Heart left ventricle (tissue), 16 donors: ENCODE measurements around the gene DOHH. TPM values are rescaled to one million over a fixed set of nuclear protein-coding genes. Genes with fewer than 3 reads are reported as not detected.

Experiments
- ATAC-seq, 4 donors: fragments of 200-7000 bp; cut with Tn5 transposase; one replicate each; pipeline ENCODE4 v1.9.1; 2020 to 2022; ENCODE audit warnings: moderate library complexity in 4 of 4, mild to moderate bottlenecking in 3 of 4, moderate number of reproducible peaks in 1 of 4
- DNase-seq, 5 donors: peaks; one replicate each; pipeline ENCODE4 v3.0.0-alpha.2; 2020
- H3K27ac ChIP-seq, 12 donors: fragments of 200-600 bp; sonication (generic) in 4 of 12; one replicate each; pipeline versions ENCODE4 v1.5.0 to v1.8.0; 2016 to 2022; ENCODE audit warnings: mild to moderate bottlenecking in 2 of 12
- H3K27me3 ChIP-seq, 9 donors: fragments of 200-600 bp; sonication (generic) in 2 of 9; one replicate each; pipeline versions ENCODE4 v1.5.1 to v1.8.0; 2016 to 2022; ENCODE audit warnings: mild to moderate bottlenecking in 3 of 9
- H3K36me3 ChIP-seq, 9 donors: fragments of 200-600 bp; sonication (generic) in 2 of 9; one replicate each; pipeline versions ENCODE4 v1.5.0 to v1.8.0; 2018 to 2022; ENCODE audit warnings: mild to moderate bottlenecking in 2 of 9
- H3K4me1 ChIP-seq, 12 donors: fragments of 200-600 bp; sonication (generic) in 4 of 12; one replicate each; pipeline versions ENCODE4 v1.5.0 to v1.8.0; 2016 to 2022; ENCODE audit warnings: mild to moderate bottlenecking in 3 of 12
- H3K4me3 ChIP-seq, 12 donors: fragments of 200-600 bp; sonication (generic) in 4 of 12; one replicate each; pipeline versions ENCODE4 v1.5.0 to v1.8.0; 2017 to 2022; ENCODE audit warnings: mild to moderate bottlenecking in 9 of 12, moderate library complexity in 4 of 12
- H3K9me3 ChIP-seq, 12 donors: fragments of 200-600 bp; sonication (generic) in 4 of 12; one replicate each; pipeline versions ENCODE4 v1.5.0 to v1.8.0; 2016 to 2022; ENCODE audit warnings: mild to moderate bottlenecking in 1 of 12
- POLR2A ChIP-seq, 2 donors: fragments of 450-650 bp; IDR thresholded peaks; one replicate each; pipeline ENCODE4 v1.6.1; 2017; ENCODE audit warnings: antibody characterized with exemption in 2 of 2, mild to moderate bottlenecking in 2 of 2, moderate library complexity in 2 of 2
- WGBS, 4 donors: extraction: QIAGEN DNeasy Blood & Tissue Kit in 2 of 4; methylation state at CpG; one replicate each; pipeline versions ENCODE4 v1.1.5 to v1.1.7; 2013 to 2018; 5-methylcytosine and 5-hydroxymethylcytosine counted together
- intact Hi-C, 10 donors: fragments of 100-400 bp; cut with DNase I; formaldehyde crosslinking; loops; one replicate each; pipeline versions ENCODE4 v1.11.1 to v1.14.2; 2022
- polyA plus RNA-seq, 2 donors: library from polyadenylated mRNA; stranded (reverse); fragments of 200-250 nt; gene quantifications; one replicate each; pipeline ENCODE4 v1.2.3, GENCODE V29; 2013
- total RNA-seq, 9 donors: library from RNA; depleted of rRNA in 2 of 9; stranded (reverse); fragments of >200 nt in 2 of 9; fragmentation: NEBNext Ultra II Directional in 3 of 9; extraction: Animal tissue kit (Norgen Biotek cat#: 25700) in 3 of 9; gene quantifications; one replicate each; pipeline versions ENCODE4 v1.1.0 to v1.2.4, GENCODE V29; 2016 to 2023
- TF ChIP-seq, protein P1 (sequence below), 12 donors: fragments of 200-600 bp; sonication (generic) in 4 of 12; IDR thresholded peaks; one replicate each; pipeline versions ENCODE4 v1.5.0 to v1.8.0; 2018 to 2022; ENCODE audit warnings: antibody characterized with exemption in 12 of 12, mild to moderate bottlenecking in 5 of 12
- donor health status: ischemic (EF 13 %, LVEDD 7.1; RV severe dilation, severe dysfunction).
- donor health status: healthy with polysubstance abuse.
- donor health status: DM: no; HTN: yes; CAD: no.
- donor health status: DM: no; HTN: no; CAD: no.
- donor health status: ischemic (EF 25% LVEDD 6.9; RV normal size, moderate dysfunction).
- donor health status: ischemic (EF 25% LVEDD 5.7; RV mildly dilated, moderate dysfunction).
- donor health status: healthy.
- donor health status: DM: yes; HTN: yes; CAD: no.
- donor health status: ischemic (EF 35%, LVEDD 5.7; RV mildly dilated, moderate dysfunction).
- donor health status: nonischemic (EF 11% LVEDD 7.7; RV severe dilation, severe dysfunction).
- donor health status: DM: yes; HTN: yes; CAD: no.
- donor health status: PGD.
- donor health status: ischemic (EF 29% LVEDD 5.4; RV normal size, mild dysfunction).
- donor health status: nonischemic (EF 23%, LVEDD 6.1; RV moderate dilation, normal function).

Gene DOHH
- total and polyA plus RNA-seq, 11 donors = 7.4 to 34.3 (median 12.2) TPM

DNA sequence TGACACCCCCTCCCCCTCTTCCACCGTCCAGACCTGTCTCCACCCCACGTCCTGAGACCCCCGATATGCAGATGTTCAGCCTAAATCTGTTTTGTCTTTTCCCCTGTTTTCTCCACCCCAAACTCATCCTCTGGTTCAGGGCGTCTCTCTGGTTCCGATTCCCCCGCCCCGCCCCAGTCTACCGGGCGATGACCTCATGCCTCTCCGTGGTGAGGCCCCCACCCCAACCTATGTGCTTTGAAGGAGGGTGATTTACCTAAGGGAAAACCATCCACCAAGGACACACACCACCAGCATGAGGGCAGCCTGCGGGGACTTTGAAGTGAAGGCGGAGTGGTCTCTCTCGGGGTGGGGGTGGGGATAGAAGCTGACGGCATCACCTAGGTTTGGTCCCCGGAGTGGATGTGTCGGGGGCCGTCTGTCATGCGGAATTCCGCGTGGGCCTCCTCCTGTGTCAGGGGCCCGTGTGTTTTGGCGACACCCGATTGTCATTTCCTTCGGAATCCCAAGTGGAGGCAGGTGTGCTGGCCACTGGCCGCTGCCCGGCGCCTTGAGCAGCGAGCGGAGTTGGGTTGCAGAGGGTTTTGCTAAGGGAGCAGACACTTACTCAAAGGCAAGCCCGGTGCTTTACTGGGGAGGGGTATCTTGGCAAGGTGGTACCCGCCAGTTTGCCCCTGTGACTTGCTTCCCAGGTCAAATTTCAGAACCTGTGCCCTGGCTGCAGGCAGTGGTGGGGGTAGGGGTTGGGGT is 7.1 kb upstream of the DOHH start:
- intact Hi-C loops = loop anchor here in 1 of 10 donors (2.0 kb wide), 1 partner anchor 47 kb away; no protein-coding TSS in a partner anchor
- H3K9me3 ChIP-seq = no peaks in the 10 kb centered on the region
- peaks cover 4 to 55% (median 15%) of the 10 kb centered on the region in 12 donors for H3K4me1 ChIP-seq
- TF ChIP-seq POLR2A (IDR thresholded peaks at IDR 0.05) = no peak
- TF ChIP-seq, protein P1, sequence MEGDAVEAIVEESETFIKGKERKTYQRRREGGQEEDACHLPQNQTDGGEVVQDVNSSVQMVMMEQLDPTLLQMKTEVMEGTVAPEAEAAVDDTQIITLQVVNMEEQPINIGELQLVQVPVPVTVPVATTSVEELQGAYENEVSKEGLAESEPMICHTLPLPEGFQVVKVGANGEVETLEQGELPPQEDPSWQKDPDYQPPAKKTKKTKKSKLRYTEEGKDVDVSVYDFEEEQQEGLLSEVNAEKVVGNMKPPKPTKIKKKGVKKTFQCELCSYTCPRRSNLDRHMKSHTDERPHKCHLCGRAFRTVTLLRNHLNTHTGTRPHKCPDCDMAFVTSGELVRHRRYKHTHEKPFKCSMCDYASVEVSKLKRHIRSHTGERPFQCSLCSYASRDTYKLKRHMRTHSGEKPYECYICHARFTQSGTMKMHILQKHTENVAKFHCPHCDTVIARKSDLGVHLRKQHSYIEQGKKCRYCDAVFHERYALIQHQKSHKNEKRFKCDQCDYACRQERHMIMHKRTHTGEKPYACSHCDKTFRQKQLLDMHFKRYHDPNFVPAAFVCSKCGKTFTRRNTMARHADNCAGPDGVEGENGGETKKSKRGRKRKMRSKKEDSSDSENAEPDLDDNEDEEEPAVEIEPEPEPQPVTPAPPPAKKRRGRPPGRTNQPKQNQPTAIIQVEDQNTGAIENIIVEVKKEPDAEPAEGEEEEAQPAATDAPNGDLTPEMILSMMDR (IDR thresholded peaks at IDR 0.05) = no peak
- no peaks in the 10 kb centered on the region for H3K27me3 ChIP-seq
- peak overlapping the region in 4 of 12 donors; percentile 85 to 95 (median 90) for H3K27ac ChIP-seq
- H3K36me3 ChIP-seq = peaks cover 0 to 24% (median 2%) of the 10 kb centered on the region in 9 donors
- DNase-seq = no peak
- peak overlapping the region; percentile 81 to 100 (median 98) for H3K4me3 ChIP-seq
- 32 to 41% (median 37%) methylated on average over 29 to 31 of the region's 31 CpGs for WGBS, 4 donors
- ATAC-seq = no peak

DNA sequence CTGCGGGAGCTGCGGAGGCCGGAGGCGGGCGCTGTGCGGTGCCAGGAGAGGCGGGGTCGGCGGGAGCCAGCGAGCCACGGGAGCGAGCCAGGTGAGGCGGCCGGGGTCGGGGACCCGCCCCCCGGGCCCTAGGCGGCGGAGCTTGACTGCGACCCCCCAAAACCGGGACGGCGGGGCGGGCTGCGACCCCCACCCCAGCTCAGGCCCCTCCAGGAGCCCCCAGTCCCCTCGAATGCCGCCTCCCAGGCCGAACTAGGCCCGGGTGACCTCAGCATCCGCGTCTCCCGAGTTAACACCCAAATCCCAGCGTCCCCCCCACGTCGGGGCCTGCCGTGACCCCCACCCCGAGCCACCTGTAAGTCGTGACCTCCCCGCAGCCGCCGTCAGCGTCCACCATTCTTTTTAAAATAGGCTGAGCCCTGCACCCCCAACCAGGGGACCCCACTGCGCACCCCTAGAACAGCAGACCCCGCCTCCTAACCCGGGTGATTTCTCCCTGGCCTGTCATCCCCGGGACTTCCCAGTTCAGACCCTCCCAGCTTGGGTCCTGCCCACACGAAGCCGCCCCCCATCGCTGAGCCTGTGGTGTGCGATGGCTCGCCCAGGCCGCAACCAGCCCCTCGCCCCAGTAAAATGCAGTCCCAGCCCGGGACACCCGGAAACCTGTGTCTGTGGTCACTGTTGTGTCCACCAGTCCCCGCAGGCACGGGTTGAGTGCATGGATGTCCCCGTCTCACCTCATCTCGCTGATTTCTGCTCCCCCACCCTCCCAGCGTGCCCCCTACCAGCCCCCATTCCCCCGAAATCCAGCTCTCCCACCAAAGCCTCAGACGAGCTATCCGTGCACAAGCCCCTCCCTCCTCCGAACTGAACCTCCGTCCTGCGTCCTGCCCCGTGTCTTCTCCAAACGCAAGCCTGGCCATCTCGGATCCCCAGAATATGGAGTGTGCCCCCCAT is 6.2 kb upstream of the DOHH start:
- Histone ChIP-seq H3K27ac (peak overlapping the region; percentile 36 to 95 (median 84)), H3K4me1 (peaks cover 4 to 46% (median 14%) of the 10 kb centered on the region in 12 donors), H3K9me3 (no peaks in the 10 kb centered on the region), H3K4me3 (peak overlapping the region; percentile 81 to 100 (median 98)), H3K36me3 (peaks cover 0 to 21% (median 2%) of the 10 kb centered on the region in 9 donors), H3K27me3 (no peaks in the 10 kb centered on the region)
- intact Hi-C loops = loop anchor here in 1 of 10 donors (2.0 kb wide), 1 partner anchor 48 kb away; no protein-coding TSS in a partner anchor
- peak in 3 of 5 donors; percentile 32 to 58 (median 54) for DNase-seq
- WGBS, 4 donors = 1% methylated on average over 36 to 69 of the region's 69 CpGs
- no peak for TF ChIP-seq POLR2A (IDR thresholded peaks at IDR 0.05)
- TF ChIP-seq, protein P1 (IDR thresholded peaks at IDR 0.05) = no peak
- peak in 2 of 4 donors; percentile 0 to 4 for ATAC-seq

DNA sequence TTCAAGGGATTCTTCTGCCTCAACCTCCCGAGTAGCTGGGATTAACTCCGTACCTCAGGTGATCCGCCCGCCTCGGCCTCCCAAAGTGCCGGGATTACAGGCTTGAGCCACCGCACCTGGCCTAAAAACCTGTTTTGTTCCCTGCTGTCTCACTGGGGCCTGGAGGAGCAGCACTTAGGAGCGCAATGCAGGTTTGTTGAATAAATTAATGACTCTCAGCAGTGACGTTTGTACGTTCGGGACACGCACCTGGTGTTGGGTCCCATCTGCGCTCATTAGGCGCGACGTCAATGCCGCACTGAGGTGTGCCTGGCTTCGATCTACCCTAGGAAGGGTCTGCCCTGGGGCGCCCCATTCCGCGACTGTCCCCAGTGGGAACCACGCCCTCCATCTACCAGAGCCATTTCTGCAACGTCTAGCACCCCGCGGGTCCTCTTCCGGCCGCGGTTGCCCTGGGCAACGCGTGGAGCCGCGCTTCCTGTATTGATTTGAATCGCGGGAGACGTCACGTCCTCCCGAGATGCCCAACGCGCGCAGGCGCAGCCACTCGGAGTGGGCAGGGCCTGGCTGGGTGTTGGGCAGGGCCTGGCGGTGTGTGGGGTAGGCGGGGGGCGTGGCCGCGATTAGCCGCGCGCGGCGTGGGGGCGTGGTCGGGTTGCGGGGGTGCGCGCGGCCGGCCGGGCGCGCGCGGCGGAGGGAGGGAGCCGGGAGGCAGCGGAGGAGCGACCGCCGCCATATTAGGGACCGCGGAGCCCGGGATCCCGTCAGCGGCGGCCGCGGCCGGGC is 5.3 kb upstream of the DOHH start, which contains the start of gene FZR1:
TSS of gene FZR1 (plus strand) at position 714 of the 786 bp plus-strand sequence. CDS start 16,679 bp downstream, outside the sequence.
- DNase-seq = peak; percentile 99 to 100 (median 99)
- Histone ChIP-seq H3K9me3 (no peaks in the 10 kb centered on the region), H3K27me3 (no peaks in the 10 kb centered on the region), H3K36me3 (peaks cover 0 to 18% (median 2%) of the 10 kb centered on the region in 9 donors), H3K27ac (peak within 1 kb of the TSS; percentile 36 to 95 (median 84)), H3K4me1 (peaks cover 4 to 41% (median 18%) of the 10 kb centered on the region in 12 donors), H3K4me3 (peak within 1 kb of the TSS; percentile 81 to 100 (median 98))
- peak; percentile 96 to 98 (median 96) for ATAC-seq
- 1 to 4% (median 2%) methylated on average over 27 to 79 of the region's 79 CpGs for WGBS, 4 donors
- TF ChIP-seq POLR2A (IDR thresholded peaks at IDR 0.05) = peak; percentile 29 to 65
- TF ChIP-seq, protein P1 (IDR thresholded peaks at IDR 0.05) = peak in 4 of 12 donors; percentile 6 to 25 (median 16)
- intact Hi-C loops = loop anchor here in 1 of 10 donors (2.0 kb wide), 1 partner anchor 49 kb away; no protein-coding TSS in a partner anchor
